HepG2 (cell line): Measurements from ENCODE around the gene FEM1B. TPM values are rescaled to one million over a fixed set of nuclear protein-coding genes. Genes with fewer than 3 reads are reported as not detected.

ENCODE experiments used
- ATAC-seq: fragments of 200-7000 bp; cut with Tn5 transposase; 3 replicates; pipeline ENCODE4 v1.9.1; 2020; ENCODE audit warnings: mild to moderate bottlenecking, moderate library complexity
- BruUV-seq: library from RNA; stranded (reverse); fragments of 400-500 nt; replicated peaks from 2 replicates; lab custom pipeline; 2021; lab: Mats Ljungman, UMichigan
- CTCF ChIA-PET: fragments of 300-600 bp; formaldehyde crosslinking; extraction: SDS; loops from one replicate; lab custom pipeline; 2021; ENCODE audit warnings: low total read pairs, inconsistent platforms, low intra/inter-chr PET ratio; lab: Yijun Ruan, JAX
- POLR2A ChIA-PET: fragments of 350-600 bp; sonication (Branson Sonifier 250); formaldehyde crosslinking; loops from one replicate; lab custom pipeline; 2020; ENCODE audit warnings: antibody characterized with exemption, inconsistent platforms; lab: Yijun Ruan, JAX
- DNase-seq: peaks from one replicate; pipeline ENCODE4 v3.0.0-alpha.2; 2015; ENCODE audit warnings: low spot score
- FAIRE-seq: peaks from 3 replicates; lab custom pipeline; 2011; peaks lifted over from hg19 to GRCh38; lab: Jason Lieb, UNC
- H2AFZ ChIP-seq: one replicate; pipeline ENCODE4 v1.6.1; 2011; ENCODE audit warnings: low read length, inconsistent platforms
- H3K27ac ChIP-seq: fragments of 300-600 bp; 3 replicates; pipeline ENCODE4 v1.8.0; 2011; ENCODE audit warnings: mixed run types, mild to moderate bottlenecking, mixed read lengths, low read length, inconsistent platforms; ENCODE audit not compliant: insufficient read depth; ENCODE audit errors: extremely low read length
- H3K27me3 ChIP-seq, 2 experiments: fragments of 200-600 bp in 1 of 2; 2 replicates in 1 of 2; 3 replicates in 1 of 2; pipeline versions ENCODE4 v1.6.0 to v1.8.0; 2011; ENCODE audit warnings: low read length in 2 of 2, mild to moderate bottlenecking in 2 of 2, moderate library complexity in 2 of 2, inconsistent platforms in 1 of 2; ENCODE audit not compliant: insufficient read depth in 2 of 2, control insufficient read depth in 1 of 2
- H3K36me3 ChIP-seq, 2 experiments: fragments of 200-600 bp in 1 of 2; replicated peaks in 1 of 2; 2 replicates in 1 of 2; 3 replicates in 1 of 2; pipeline versions ENCODE4 v1.5.1 to v1.8.0; 2011; ENCODE audit warnings: low read length in 2 of 2, inconsistent platforms in 1 of 2; ENCODE audit not compliant: insufficient read depth in 2 of 2, control insufficient read depth in 1 of 2
- H3K4me1 ChIP-seq: 2 replicates; pipeline ENCODE4 v1.5.1; 2012; ENCODE audit warnings: low read length, inconsistent platforms; ENCODE audit not compliant: insufficient read depth
- H3K4me2 ChIP-seq: 2 replicates; pipeline ENCODE4 v1.6.0; 2011; ENCODE audit warnings: low read depth, low read length, inconsistent platforms
- H3K4me3 ChIP-seq, 3 experiments: fragments of 200-600 bp in 1 of 3; sonication (generic), shearing (Covaris generic) in 1 of 3; replicated peaks in 1 of 3; 2 replicates each; pipeline ENCODE4 v1.5.1; 2011 to 2016; ENCODE audit warnings: low read length in 3 of 3, inconsistent platforms in 2 of 3, low read depth in 2 of 3, mild to moderate bottlenecking in 2 of 3, control low read depth in 1 of 3, mixed read lengths in 1 of 3; ENCODE audit not compliant: insufficient read depth in 1 of 3
- H3K79me2 ChIP-seq: one replicate; pipeline ENCODE4 v1.6.1; 2011; ENCODE audit warnings: low read length, inconsistent platforms; ENCODE audit not compliant: insufficient read depth
- H3K9ac ChIP-seq: 2 replicates; pipeline ENCODE4 v1.6.0; 2011; ENCODE audit warnings: mild to moderate bottlenecking, low read depth, low read length, inconsistent platforms; ENCODE audit not compliant: insufficient read depth
- H3K9me3 ChIP-seq: 2 replicates; pipeline ENCODE4 v1.5.1; 2012; ENCODE audit warnings: mild to moderate bottlenecking, low read length
- H4K20me1 ChIP-seq: 2 replicates; pipeline ENCODE4 v1.6.0; 2011; ENCODE audit warnings: inconsistent platforms, mild to moderate bottlenecking, low read length, moderate library complexity; ENCODE audit not compliant: insufficient read depth
- CBFB ChIP-seq: sonication (generic); formaldehyde crosslinking; IDR thresholded peaks from 2 replicates; pipeline ENCODE4 v1.4.0; 2020; ENCODE audit warnings: missing genetic modification reagents
- FOXK1 ChIP-seq: sonication (generic); formaldehyde crosslinking; IDR thresholded peaks from 2 replicates; pipeline ENCODE4 v1.4.0; 2020; ENCODE audit warnings: low read depth, missing genetic modification reagents, borderline replicate concordance
- JDP2 ChIP-seq: sonication (generic); formaldehyde crosslinking; IDR thresholded peaks from 2 replicates; pipeline ENCODE4 v1.8.1; 2022; ENCODE audit warnings: missing genetic modification reagents, borderline replicate concordance
- JUN ChIP-seq: sonication (generic); formaldehyde crosslinking; IDR thresholded peaks from 2 replicates; pipeline ENCODE4 v1.4.0; 2020; ENCODE audit warnings: mild to moderate bottlenecking, missing genetic modification reagents
- MXI1 ChIP-seq: IDR thresholded peaks from 3 replicates; pipeline ENCODE4 v1.6.1; 2012; ENCODE audit warnings: low read depth, low read length, inconsistent platforms, borderline replicate concordance
- SIX1 ChIP-seq: sonication (generic); formaldehyde crosslinking; IDR thresholded peaks from 2 replicates; pipeline ENCODE4 v1.4.0; 2020; ENCODE audit warnings: missing genetic modification reagents, borderline replicate concordance
- ZBTB3 ChIP-seq: sonication (generic); formaldehyde crosslinking; IDR thresholded peaks from 2 replicates; pipeline ENCODE4 v1.4.0; 2020; ENCODE audit warnings: low read depth, mild to moderate bottlenecking, moderate library complexity, missing genetic modification reagents, borderline replicate concordance
- ZNF225 ChIP-seq: sonication (generic); formaldehyde crosslinking; IDR thresholded peaks from 2 replicates; pipeline ENCODE4 v1.4.0; 2020; ENCODE audit warnings: mild to moderate bottlenecking, missing genetic modification reagents
- ZNF235 ChIP-seq: sonication (generic); formaldehyde crosslinking; IDR thresholded peaks from 2 replicates; pipeline ENCODE4 v1.8.1; 2023; ENCODE audit warnings: mild to moderate bottlenecking, missing genetic modification reagents, borderline replicate concordance
- ZNF468 ChIP-seq: sonication (generic); formaldehyde crosslinking; IDR thresholded peaks from 2 replicates; pipeline ENCODE4 v1.8.0; 2022; ENCODE audit warnings: mild to moderate bottlenecking, moderate library complexity, missing genetic modification reagents
- ZNF724P ChIP-seq: sonication (generic); formaldehyde crosslinking; IDR thresholded peaks from 2 replicates; pipeline ENCODE4 v1.8.0; 2022; ENCODE audit warnings: missing genetic modification reagents, borderline replicate concordance
- WGBS: methylation state at CpG from one replicate; pipeline ENCODE4 v1.1.6; 2017; ENCODE audit warnings: low lambda C conversion rate; 5-methylcytosine and 5-hydroxymethylcytosine counted together
- in situ Hi-C: cut with HindIII; loops from 2 replicates; pipeline ENCODE4 v1.10.0; 2017; ENCODE audit warnings: low pct_unique_long_range_greater_than_20kb; ENCODE audit not compliant: extremely low pct_ligation_motif_present
- intact Hi-C: fragments of 100-400 bp; cut with micrococcal nuclease; formaldehyde crosslinking; loops from one replicate; pipeline ENCODE4 v1.10.0; 2022; ENCODE audit not compliant: unreplicated experiment
- polyA plus RNA-seq, 8 experiments: library from polyadenylated mRNA; depleted of rRNA in 3 of 8; stranded (reverse) in 7 of 8; unstranded in 1 of 8; fragments of >200 nt; fragmentation: Illumina TruSeq in 4 of 8; extraction: Trizol in 4 of 8; gene quantifications; 2 replicates each; pipeline versions ENCODE4 v1.2.1 to v1.2.3, GENCODE V29; 2011 to 2016; ENCODE audit warnings: low read depth in 4 of 8, missing spikeins in 1 of 8, mixed read lengths in 1 of 8; ENCODE audit not compliant: insufficient read depth in 1 of 8
- total RNA-seq, 5 experiments: library from RNA; depleted of rRNA; stranded (reverse); fragments of >200 nt; fragmentation: Illumina TruSeq; extraction: Trizol; gene quantifications; 2 replicates each; pipeline ENCODE4 v1.2.3, GENCODE V29; 2016; ENCODE audit warnings: low read depth in 1 of 5
- TF ChIP-seq, protein P1 (sequence below): IDR thresholded peaks from 2 replicates; pipeline ENCODE4 v1.6.1; 2016; ENCODE audit warnings: low read depth

The FEM1B gene
- total and polyA plus RNA-seq, 2 of the 13 experiments (the other 11 are each of a cell fraction or from before 2014, with no cell fraction given): 38.1 to 40.0 TPM

DNA sequence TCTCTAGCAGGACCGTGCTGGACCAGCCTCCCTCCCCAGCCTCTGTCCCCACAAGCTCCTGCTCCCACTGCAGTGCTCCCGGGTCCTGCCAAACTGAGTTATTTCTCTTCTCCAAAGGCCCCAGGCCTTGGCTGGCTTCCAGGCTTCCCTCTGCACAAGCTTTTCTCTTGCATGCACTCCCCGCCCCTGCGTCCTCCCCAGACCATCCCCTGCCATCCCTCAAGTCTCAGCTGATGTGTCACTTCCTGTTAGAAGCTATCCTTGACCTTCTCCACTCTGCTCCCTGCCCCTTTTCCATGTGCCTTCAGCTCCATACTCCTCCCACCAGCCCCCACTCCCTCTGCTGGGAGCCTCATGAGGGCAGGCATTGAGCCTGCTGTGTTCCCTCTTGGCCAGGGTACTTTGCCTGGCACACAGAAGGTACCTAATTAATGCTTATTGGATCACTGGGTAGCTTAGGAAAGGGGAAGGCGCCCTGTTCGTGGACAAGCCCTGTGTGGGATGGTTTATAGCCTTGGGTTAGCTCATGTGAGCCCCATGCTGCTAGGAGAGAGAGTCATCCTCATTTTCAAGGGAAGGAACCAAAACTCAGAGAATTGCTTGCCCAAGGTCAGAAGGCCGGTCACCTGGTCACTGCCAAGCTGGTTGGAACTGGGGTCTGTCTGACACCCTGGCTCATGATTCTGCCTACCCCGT lies 56.4 kb downstream of the FEM1B start:
- Histone ChIP-seq H4K20me1 (no peaks in the 10 kb centered on the region), H3K27ac (no peak overlapping the region), H3K9me3 (no peaks in the 10 kb centered on the region), H3K36me3 (no peaks in the 10 kb centered on the region), H3K4me1 (no peaks in the 10 kb centered on the region), H2AFZ (no peak overlapping the region), H3K79me2 (no peaks in the 10 kb centered on the region), H3K9ac (no peak overlapping the region), H3K27me3 (peaks cover 5 to 66% of the 10 kb centered on the region in 2 experiments; a peak in 4 of 5 replicates), H3K4me3 (no peak overlapping the region), H3K4me2 (no peak overlapping the region)
- no peak for TF ChIP-seq SIX1
- no peak for TF ChIP-seq ZNF235 (CRISPR knock-in tag)
- no peak for TF ChIP-seq JDP2
- TF ChIP-seq CBFB: no peak
- no peak for TF ChIP-seq JUN (CRISPR knock-in tag)
- no peak for TF ChIP-seq ZNF225
- TF ChIP-seq, protein P1, sequence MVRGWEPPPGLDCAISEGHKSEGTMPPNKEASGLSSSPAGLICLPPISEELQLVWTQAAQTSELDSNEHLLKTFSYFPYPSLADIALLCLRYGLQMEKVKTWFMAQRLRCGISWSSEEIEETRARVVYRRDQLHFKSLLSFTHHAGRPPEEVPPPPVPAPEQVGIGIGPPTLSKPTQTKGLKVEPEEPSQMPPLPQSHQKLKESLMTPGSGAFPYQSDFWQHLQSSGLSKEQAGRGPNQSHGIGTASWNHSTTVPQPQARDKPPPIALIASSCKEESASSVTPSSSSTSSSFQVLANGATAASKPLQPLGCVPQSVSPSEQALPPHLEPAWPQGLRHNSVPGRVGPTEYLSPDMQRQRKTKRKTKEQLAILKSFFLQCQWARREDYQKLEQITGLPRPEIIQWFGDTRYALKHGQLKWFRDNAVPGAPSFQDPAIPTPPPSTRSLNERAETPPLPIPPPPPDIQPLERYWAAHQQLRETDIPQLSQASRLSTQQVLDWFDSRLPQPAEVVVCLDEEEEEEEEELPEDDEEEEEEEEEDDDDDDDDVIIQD (CRISPR knock-in tag): no peak
- no peak for TF ChIP-seq ZNF468
- TF ChIP-seq MXI1: no peak
- no peak for TF ChIP-seq FOXK1 (CRISPR knock-in tag)
- no peak for TF ChIP-seq ZBTB3
- TF ChIP-seq ZNF724P (CRISPR knock-in tag): no peak
- no TSS peak for BruUV-seq
- ATAC-seq: no peak
- intact Hi-C loops: no loop called here
- in situ Hi-C loops: no loop called here
- CTCF ChIA-PET: no interaction called here
- 28% methylated on average over 8 of the region's 8 CpGs for WGBS
- no peak for DNase-seq
- no peak for FAIRE-seq
- POLR2A ChIA-PET: no interaction called here
